Hypothalamus (tissue), 51 donors: ENCODE results near the gene BGN.

ENCODE experiments used
- DNase-seq, 51 donors: peaks; one replicate each; lab custom pipeline; 2025; lab: John Stamatoyannopoulos, UW

BGN gene

DNA sequence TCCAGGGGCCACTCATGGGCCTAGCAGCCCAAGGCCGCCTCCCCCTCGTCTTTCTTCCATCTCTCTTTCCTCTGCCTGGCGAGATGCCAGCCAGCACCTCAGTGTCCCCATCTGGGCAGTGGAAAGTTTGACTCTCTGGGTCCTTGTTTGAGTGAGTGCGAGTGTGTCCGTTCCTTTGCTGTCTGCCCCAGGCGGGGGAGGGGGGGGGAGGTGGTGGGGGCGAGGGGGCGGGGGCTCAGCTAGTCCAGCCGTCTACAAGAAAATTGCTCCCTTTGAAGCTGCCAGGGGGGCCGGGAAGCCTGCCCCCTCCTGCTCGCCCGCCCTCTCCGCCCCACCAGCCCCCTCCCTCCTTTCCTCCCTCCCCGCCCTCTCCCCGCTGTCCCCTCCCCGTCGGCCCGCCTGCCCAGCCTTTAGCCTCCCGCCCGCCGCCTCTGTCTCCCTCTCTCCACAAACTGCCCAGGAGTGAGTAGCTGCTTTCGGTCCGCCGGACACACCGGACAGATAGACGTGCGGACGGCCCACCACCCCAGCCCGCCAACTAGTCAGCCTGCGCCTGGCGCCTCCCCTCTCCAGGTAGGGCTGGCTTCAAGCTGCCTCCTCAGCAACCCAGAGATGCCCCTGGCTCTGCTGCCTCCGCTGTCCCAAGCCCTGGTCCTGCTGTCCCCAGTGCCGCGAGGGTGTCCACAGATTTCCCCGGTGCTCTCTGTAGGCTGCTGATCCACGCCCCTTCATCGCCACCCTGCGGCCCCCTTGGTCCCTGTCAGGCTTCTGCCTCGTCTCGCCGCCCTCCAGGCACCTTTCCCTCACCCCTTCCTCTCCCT lies at the start of gene BGN:
Gene BGN (plus strand): TSS at position 440 of the 821 bp plus-strand sequence. CDS start 9,652 bp downstream, outside the sequence.
- peak in 14 of 51 donors; percentile 3 to 55 (median 19) for DNase-seq

DNA sequence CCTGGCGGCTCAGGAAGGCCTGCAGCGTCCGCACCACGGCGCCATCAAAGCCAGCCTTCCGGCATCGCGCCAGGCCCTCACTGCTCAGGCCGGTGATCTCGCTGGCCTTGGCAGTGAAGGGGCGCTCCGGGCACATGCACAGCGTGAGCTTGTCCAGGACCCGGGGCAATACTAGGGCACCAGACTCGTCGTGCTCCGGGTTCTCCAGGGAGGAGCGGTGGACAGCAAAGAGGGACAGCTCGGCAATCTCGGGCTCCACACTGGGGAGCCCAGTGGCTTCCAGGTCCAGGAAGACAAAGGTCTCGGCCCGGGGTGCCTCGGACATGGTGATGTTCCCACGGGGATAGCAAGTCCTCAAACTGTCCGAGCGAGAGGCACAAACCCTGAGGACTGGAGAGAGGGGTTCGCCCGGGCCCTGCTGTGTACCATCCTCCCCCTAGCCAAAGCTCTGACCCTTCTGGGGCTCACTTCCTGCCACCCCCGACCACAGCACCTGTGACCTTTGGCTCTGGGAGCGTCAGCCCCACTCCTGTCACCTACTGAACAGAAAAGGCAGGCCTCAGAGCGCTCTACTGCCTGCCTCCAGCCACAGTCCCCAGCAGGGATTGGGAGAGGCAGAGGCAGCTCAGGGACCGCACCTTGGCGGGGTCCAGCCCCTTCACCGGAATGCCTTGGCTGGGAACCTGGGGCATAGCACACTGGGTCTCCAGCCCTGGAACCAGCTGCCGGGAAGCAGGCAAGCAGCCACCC lies 49.5 kb upstream of the BGN start:
- no peak for DNase-seq

DNA sequence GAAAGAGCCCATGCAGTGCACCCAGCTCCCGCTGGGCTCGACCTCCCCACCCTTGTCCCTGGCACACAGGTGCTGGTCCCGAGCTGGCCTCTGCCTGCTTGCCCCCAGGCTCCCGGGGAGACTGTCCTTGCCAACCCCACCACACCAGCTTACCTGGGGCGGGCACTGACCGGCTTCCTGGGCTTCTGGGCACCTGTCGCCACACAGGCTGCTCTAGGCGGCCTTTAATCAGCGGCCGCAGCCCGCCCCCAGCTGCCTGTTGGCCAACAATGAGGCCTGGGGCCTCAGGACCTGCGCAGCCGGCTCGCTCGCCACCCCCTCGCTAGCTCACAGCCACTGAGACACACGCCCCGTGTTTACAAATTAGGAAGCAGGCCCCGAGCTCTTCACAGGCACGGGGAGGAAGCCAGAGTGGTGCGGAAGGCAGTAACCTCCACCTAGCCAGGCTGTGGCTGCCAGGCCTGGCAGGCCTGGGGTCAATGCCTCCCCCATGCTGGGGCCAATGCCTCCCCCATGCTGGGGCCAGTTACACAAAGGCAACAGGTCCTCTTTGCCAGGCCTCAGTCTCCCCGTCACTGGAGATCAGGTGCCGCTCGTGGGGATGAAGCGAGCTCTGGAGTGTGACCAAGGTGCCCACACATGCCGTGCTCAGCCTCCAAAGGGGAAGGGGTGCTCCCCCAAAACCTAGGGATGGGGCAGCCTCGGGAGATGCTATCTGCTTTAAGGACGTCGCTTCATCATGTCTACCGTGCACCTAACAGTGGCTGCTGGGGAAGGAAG lies 48.7 kb upstream of the BGN start, which contains the start of gene TREX2:
Gene TREX2 (minus strand): TSS at position 201 of the 780 bp plus-strand sequence. CDS start 626 bp downstream, outside the sequence.
- DNase-seq: no peak

DNA sequence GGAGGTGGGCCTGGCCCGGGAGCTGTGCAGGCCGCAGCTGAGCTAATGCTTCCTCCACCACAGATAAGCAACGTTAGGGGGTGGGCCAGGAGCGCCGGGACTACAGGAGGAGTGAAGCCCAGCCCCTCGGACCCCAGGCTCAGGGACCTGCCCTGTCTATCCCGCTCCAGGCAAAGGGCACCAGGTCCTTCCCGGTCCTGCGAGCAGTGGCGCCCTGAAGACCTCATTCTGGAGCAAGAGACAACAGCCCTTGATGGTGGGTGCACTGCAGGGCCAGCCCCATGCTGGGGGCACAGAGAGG lies 48.2 kb upstream of the BGN start:
- DNase-seq: no peak

DNA sequence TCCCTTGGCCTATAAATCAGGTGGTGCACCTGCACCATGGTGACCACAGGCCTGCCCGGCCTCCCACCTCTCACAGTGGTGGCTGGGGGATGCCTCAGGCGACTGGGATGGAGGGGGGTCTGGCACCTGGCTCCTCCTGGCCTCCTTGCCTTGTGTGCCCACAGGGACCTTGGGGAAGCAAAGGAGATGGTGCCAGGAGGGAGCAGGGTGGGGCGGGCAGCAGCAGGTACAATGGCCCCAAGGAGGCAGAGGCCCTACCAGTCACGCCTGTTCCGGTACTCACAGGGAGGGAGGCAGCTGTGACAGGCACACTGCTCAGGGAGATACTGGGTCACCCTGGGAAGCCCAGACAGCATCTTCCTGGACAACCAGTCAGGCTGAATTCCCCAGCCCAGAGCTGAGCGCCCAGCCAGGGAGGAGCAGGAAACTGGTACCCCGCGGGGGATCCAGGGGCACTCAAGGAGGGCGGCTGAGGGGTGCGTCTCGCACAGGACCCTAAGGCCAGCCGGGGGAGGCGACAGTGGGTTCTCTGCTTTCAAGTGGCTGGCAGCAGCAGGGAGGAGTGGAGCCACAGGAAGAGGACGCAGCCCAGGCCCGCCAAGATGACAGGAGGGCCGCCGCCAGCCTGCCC lies 47.7 kb upstream of the BGN start:
- DNase-seq: no peak

- no peak for DNase-seq
These were observed 47.2 kb upstream of the BGN start for GRCh38 chrX:153447581-153447960.

GRCh38 chrX:153448556-153449367 lies 46.0 kb upstream of the BGN start:
- DNase-seq: no peak

GRCh38 chrX:153449368-153450113 lies 45.2 kb upstream of the BGN start:
- no peak for DNase-seq

- no peak for DNase-seq
These were observed 44.4 kb upstream of the BGN start for GRCh38 chrX:153450114-153450948.

DNA sequence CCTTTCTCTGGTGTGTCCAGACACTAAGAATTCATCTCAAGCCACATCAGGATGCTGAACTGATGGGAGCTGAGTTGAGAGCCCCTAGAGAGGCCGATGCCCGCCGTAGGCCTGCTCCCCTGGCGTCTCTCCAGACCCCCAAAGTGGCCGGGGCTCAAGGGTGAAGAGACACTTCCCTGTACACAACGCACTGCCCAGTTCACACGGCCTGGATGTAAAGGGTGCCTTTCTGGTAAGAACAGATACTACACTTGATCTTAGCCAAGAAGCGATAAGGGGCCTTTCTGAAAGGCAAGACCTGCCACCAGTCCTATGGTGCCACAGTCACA lies 43.9 kb upstream of the BGN start:
- no peak for DNase-seq

DNA sequence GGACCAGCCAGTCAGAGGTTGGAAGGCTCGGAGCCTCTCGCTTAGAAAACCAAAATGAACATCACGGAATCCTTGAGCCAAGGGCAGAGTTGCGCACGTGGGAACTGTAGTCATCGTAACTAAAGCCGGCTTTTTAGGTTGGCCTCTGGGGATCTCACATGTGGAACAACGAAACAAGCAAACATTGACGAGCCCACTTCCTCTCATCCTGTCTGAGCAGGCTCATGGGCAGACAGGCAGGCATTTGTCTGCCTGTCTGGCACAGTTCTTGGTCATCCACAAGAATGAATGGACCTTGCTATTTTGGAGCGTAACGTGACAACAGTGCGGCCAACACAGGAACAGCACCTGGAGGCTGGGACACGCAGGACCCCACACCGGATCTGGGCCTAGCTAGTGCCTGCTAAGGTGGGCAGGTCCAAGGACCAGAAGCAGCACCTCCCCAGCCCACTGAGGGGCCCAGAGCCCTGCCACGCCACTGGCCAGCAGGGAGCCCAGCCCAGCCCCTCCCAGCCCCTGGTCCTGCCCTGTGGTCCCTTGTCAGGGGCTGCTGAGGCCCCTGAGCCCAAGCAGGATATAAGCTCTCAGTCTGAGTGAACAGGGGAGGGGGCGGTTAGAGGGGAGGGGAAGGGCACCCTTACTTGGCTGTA lies 39.8 kb upstream of the BGN start:
- peak in 1 of 51 donors; percentile 1 for DNase-seq

- no peak for DNase-seq
These were observed 39.2 kb upstream of the BGN start for GRCh38 chrX:153455571-153455970.

- DNase-seq: peak in 18 of 51 donors; percentile 3 to 45 (median 14)
These were observed 38.6 kb upstream of the BGN start for GRCh38 chrX:153456161-153456560.

GRCh38 chrX:153456704-153457103 lies 38.1 kb upstream of the BGN start:
- no peak for DNase-seq

DNA sequence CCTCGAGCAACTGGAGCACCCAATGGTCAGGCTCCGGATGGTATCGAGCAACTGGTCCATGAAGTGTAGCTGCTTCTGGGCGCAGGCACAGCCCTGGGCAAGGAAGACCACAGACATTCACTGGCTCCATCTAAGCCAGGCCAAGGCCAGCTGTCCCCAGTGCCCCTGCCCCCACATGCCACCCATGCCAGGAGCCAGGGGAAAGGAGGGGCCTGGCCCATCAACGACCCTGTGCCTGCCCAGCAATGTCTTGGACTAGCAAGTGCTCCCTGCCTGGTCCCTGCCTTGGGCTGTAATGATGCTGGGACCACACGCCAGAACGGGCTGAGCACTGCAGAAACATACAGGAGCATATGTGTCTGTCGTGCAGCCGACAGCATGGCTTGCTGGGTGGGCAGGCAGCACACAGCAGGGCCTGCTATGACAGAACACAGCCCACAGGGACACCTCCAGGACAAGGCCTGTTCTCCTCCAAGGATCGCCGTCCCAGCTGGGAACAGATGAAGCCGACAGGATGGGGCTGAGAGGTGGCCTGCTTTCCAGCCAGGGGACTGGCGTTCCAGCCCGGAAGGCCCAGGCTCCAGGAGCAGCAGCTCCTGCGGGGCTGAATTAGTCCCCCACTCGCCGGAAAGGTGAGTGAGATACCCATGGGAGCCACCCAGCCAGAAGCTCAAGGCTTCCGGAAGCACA lies 37.5 kb upstream of the BGN start:
- DNase-seq: no peak

DNA sequence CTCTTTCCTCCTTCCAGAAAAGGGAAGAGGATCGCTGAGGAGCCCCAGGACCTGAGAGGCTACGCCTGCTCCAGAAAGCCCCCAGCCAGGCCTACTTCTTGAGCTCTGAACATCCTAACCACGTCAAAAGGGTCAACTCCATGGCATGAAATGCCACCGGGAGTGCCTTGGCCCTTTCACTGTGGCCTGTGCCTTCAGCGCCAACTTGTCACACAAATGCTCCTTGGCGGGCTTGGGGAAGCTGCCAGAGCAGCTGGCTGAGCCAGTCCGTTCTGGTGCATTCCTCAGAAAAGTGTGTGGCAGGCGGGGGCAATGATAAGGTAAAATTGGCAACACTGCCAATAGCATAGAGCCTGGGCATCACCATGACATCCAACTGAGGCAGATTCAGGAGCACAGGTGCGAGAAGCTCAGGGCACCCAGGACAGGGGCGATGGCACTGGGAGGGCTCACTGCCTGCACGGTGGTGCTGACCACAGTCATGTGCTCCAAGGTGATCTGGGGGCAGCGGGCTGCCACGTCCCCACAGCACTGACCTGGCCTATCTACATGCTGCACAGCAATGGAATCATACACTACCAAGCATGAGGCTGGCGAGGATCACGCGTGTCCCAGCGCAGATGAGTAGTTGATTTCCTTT lies 36.8 kb upstream of the BGN start:
- no peak for DNase-seq

DNA sequence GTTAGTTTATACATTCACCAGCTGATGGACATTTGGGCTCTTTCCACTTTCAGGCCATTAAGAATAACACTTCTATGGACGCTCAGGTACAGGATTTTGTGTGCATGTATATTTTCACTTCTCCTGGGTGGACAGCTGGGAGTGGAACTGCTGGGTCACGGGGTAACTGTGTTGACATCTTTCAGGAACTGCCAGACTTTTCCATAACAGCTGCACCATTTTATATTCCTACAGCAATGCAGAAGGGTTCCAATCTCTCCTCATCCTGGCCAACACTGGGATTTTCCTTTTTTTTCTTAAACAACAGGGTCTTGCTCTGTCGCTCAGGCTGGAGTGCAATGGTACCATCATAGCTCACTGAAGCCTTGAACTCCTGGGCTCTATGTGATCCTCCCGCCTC lies 36.3 kb upstream of the BGN start:
- no peak for DNase-seq
